Prostate gland (tissue), 2 donors: ENCODE results near the gene IQCE.

Experiments
- POLR2A ChIP-seq: fragments of 450-650 bp; IDR thresholded peaks from one replicate; pipeline ENCODE4 v1.6.1; 2016; ENCODE audit warnings: antibody characterized with exemption, mild to moderate bottlenecking
- POLR2AphosphoS5 ChIP-seq: sonication (generic); formaldehyde crosslinking; IDR thresholded peaks from one replicate; pipeline ENCODE4 v1.6.1; 2017; ENCODE audit warnings: antibody characterized with exemption
- TF ChIP-seq, protein P1 (sequence below), 4 experiments: fragments of 200-600 bp in 2 of 4; fragments of 450-650 bp in 2 of 4; sonication (generic) in 2 of 4; IDR thresholded peaks; 1 replicate in 3 of 4; 2 replicates in 1 of 4; pipeline ENCODE4 v1.5.1; 2016 to 2019; ENCODE audit warnings: antibody characterized with exemption in 4 of 4, mild to moderate bottlenecking in 2 of 4, moderate library complexity in 2 of 4

- TF ChIP-seq, protein P1, sequence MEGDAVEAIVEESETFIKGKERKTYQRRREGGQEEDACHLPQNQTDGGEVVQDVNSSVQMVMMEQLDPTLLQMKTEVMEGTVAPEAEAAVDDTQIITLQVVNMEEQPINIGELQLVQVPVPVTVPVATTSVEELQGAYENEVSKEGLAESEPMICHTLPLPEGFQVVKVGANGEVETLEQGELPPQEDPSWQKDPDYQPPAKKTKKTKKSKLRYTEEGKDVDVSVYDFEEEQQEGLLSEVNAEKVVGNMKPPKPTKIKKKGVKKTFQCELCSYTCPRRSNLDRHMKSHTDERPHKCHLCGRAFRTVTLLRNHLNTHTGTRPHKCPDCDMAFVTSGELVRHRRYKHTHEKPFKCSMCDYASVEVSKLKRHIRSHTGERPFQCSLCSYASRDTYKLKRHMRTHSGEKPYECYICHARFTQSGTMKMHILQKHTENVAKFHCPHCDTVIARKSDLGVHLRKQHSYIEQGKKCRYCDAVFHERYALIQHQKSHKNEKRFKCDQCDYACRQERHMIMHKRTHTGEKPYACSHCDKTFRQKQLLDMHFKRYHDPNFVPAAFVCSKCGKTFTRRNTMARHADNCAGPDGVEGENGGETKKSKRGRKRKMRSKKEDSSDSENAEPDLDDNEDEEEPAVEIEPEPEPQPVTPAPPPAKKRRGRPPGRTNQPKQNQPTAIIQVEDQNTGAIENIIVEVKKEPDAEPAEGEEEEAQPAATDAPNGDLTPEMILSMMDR (IDR thresholded peaks at IDR 0.05) = no peak
- TF ChIP-seq POLR2A = no peak
- TF ChIP-seq POLR2AphosphoS5 = no peak
Observed at GRCh38 chr7:2597273-2597640, 38.5 kb downstream of the IQCE start.
